Stimulated activated CD4-positive, alpha-beta T cell treated with anti-CD3 and anti-CD28 coated beads, Interleukin-4, amount 100 ng/mL, for 1 hour (primary cell): ENCODE measurements around the gene RANBP3.
"Not testable (repeated sequence)": the region's sequence is repeated elsewhere in the genome, so short reads cannot be mapped to it uniquely, and the experiment has no call there.

ENCODE experiments used
- DNase-seq: peaks from one replicate; pipeline ENCODE4 v3.0.0-alpha.2; 2020

RANBP3 gene

GRCh38 chr19:5963259-5963658, 14.7 kb downstream of the RANBP3 start:
- DNase-seq = not testable (repeated sequence)

GRCh38 chr19:5961969-5962945, 15.7 kb downstream of the RANBP3 start:
- DNase-seq = peak; percentile 33

- DNase-seq = not testable (repeated sequence)
Observed at GRCh38 chr19:5961641-5961968, 16.3 kb downstream of the RANBP3 start.

GRCh38 chr19:5960005-5961001, 17.6 kb downstream of the RANBP3 start:
- no peak for DNase-seq

GRCh38 chr19:5959260-5960004, 18.5 kb downstream of the RANBP3 start:
- no peak for DNase-seq

- DNase-seq = no peak
Observed at GRCh38 chr19:5958851-5959122, 19.2 kb downstream of the RANBP3 start.

GRCh38 chr19:5958074-5958850, 19.7 kb downstream of the RANBP3 start:
- no peak for DNase-seq

GRCh38 chr19:5957170-5957569, 20.8 kb downstream of the RANBP3 start:
- DNase-seq = no peak

- no peak for DNase-seq
Observed at GRCh38 chr19:5956728-5957127, 21.2 kb downstream of the RANBP3 start.

- no peak for DNase-seq
Observed at GRCh38 chr19:5956323-5956722, 21.6 kb downstream of the RANBP3 start.

GRCh38 chr19:5955636-5955935, 22.4 kb downstream of the RANBP3 start:
- DNase-seq = no peak

GRCh38 chr19:5954293-5954692, 23.6 kb downstream of the RANBP3 start:
- no peak for DNase-seq

- DNase-seq = peak; percentile 36
Observed at GRCh38 chr19:5953680-5954213, 24.2 kb downstream of the RANBP3 start.

- DNase-seq = no peak
Observed at GRCh38 chr19:5953030-5953589, 24.8 kb downstream of the RANBP3 start.

- DNase-seq = no peak
Observed at GRCh38 chr19:5952193-5953029, 25.5 kb downstream of the RANBP3 start.

- DNase-seq = no peak
Observed at GRCh38 chr19:5951338-5951861, 26.5 kb downstream of the RANBP3 start.

GRCh38 chr19:5950741-5951140, 27.2 kb downstream of the RANBP3 start:
- no peak for DNase-seq

GRCh38 chr19:5949792-5950305, 28.1 kb downstream of the RANBP3 start:
- DNase-seq = peak; percentile 22

- no peak for DNase-seq
Observed at GRCh38 chr19:5948752-5949564, 29.0 kb downstream of the RANBP3 start.
